HEK293 (cell line): ENCODE measurements around the gene NAV2.

Experiments used
- CTCF ChIA-PET: fragments of 350-600 bp; formaldehyde crosslinking; extraction: SDS; loops from one replicate; lab custom pipeline; 2021; ENCODE audit warnings: antibody characterized with exemption; lab: Yijun Ruan, JAX
- POLR2A ChIA-PET: fragments of 300-600 bp; formaldehyde crosslinking; extraction: SDS; loops from one replicate; lab custom pipeline; 2020; ENCODE audit warnings: antibody characterized with exemption, inconsistent platforms; lab: Yijun Ruan, JAX
- H3K27ac ChIP-seq: fragments of 200-500 bp; sonication (Bioruptor generic); 2 replicates; pipeline ENCODE4 v1.5.1; 2014; ENCODE audit warnings: low read depth, low read length, control low read depth, inconsistent platforms; ENCODE audit errors: extremely low read depth
- H3K36me3 ChIP-seq, 2 experiments: fragments of 200-500 bp in 1 of 2; sonication (Bioruptor generic) in 1 of 2; 1 replicate in 1 of 2; 2 replicates in 1 of 2; pipeline ENCODE4 v1.5.1; 2014 to 2017; ENCODE audit warnings: inconsistent platforms in 2 of 2, low read length in 2 of 2; ENCODE audit not compliant: control insufficient read depth in 2 of 2, insufficient read depth in 1 of 2
- H3K4me1 ChIP-seq: fragments of 200-500 bp; sonication (Bioruptor generic); 2 replicates; pipeline ENCODE4 v1.5.1; 2014; ENCODE audit warnings: mild to moderate bottlenecking, low read length, inconsistent platforms; ENCODE audit not compliant: control insufficient read depth, insufficient read depth
- H3K4me3 ChIP-seq: 2 replicates; pipeline ENCODE4 v1.5.1; 2011; ENCODE audit warnings: low read depth, mild to moderate bottlenecking, control low read depth, low read length, moderate library complexity
- H3K9me3 ChIP-seq: fragments of 200-500 bp; sonication (Bioruptor generic); 2 replicates; pipeline ENCODE4 v1.5.1; 2014; ENCODE audit warnings: low read depth, low read length, inconsistent platforms; ENCODE audit not compliant: control insufficient read depth, insufficient read depth
- BCL11A ChIP-seq: fragments of 450-650 bp; formaldehyde crosslinking; IDR thresholded peaks from 2 replicates; pipeline ENCODE4 v1.5.1; 2016; ENCODE audit warnings: low read depth, missing biosample characterization, missing genetic modification characterization
- KLF9 ChIP-seq: fragments of 450-650 bp; formaldehyde crosslinking; IDR thresholded peaks from 2 replicates; pipeline ENCODE4 v1.5.1; 2016; ENCODE audit warnings: missing biosample characterization, missing genetic modification characterization, low read depth
- OVOL3 ChIP-seq: fragments of 450-650 bp; formaldehyde crosslinking; IDR thresholded peaks from 2 replicates; pipeline ENCODE4 v1.5.1; 2016; ENCODE audit warnings: missing biosample characterization, missing genetic modification characterization
- YY2 ChIP-seq: fragments of 450-650 bp; formaldehyde crosslinking; IDR thresholded peaks from 2 replicates; pipeline ENCODE4 v1.5.1; 2016; ENCODE audit warnings: missing biosample characterization, missing genetic modification characterization
- ZIC2 ChIP-seq: fragments of 450-650 bp; formaldehyde crosslinking; IDR thresholded peaks from 2 replicates; pipeline ENCODE4 v1.5.1; 2016; ENCODE audit warnings: missing biosample characterization, missing genetic modification characterization
- ZNF174 ChIP-seq: fragments of 450-650 bp; formaldehyde crosslinking; IDR thresholded peaks from 2 replicates; pipeline ENCODE4 v1.5.0; 2017; ENCODE audit warnings: missing biosample characterization, mild to moderate bottlenecking, missing genetic modification characterization
- ZNF214 ChIP-seq: fragments of 450-650 bp; formaldehyde crosslinking; IDR thresholded peaks from 2 replicates; pipeline ENCODE4 v1.5.1; 2017; ENCODE audit warnings: missing biosample characterization, mild to moderate bottlenecking, missing genetic modification characterization, borderline replicate concordance
- ZNF555 ChIP-seq: fragments of 450-650 bp; formaldehyde crosslinking; conservative IDR thresholded peaks from 2 replicates; pipeline ENCODE4 v1.5.1; 2017; ENCODE audit warnings: missing biosample characterization, mild to moderate bottlenecking, missing genetic modification characterization, inconsistent platforms
- ZNF561 ChIP-seq: fragments of 450-650 bp; IDR thresholded peaks from 2 replicates; pipeline ENCODE4 v1.5.1; 2018; ENCODE audit warnings: missing biosample characterization, missing genetic modification characterization, borderline replicate concordance
- ZNF776 ChIP-seq: fragments of 450-650 bp; formaldehyde crosslinking; IDR thresholded peaks from 2 replicates; pipeline ENCODE4 v1.5.0; 2017; ENCODE audit warnings: missing biosample characterization, missing genetic modification characterization, borderline replicate concordance
- ZNF837 ChIP-seq: fragments of 450-650 bp; formaldehyde crosslinking; IDR thresholded peaks from 2 replicates; pipeline ENCODE4 v1.5.1; 2016; ENCODE audit warnings: missing biosample characterization, missing genetic modification characterization
- ZNF843 ChIP-seq: fragments of 450-650 bp; formaldehyde crosslinking; IDR thresholded peaks from 2 replicates; pipeline ENCODE4 v1.5.1; 2016; ENCODE audit warnings: missing biosample characterization, missing genetic modification characterization
- TF ChIP-seq, protein P1 (sequence below): fragments of 450-650 bp; formaldehyde crosslinking; IDR thresholded peaks from 2 replicates; pipeline ENCODE4 v1.5.1; 2016; ENCODE audit warnings: missing biosample characterization, missing genetic modification characterization
- TF ChIP-seq, protein P2 (sequence below): fragments of 450-650 bp; formaldehyde crosslinking; IDR thresholded peaks from 2 replicates; pipeline ENCODE4 v1.5.1; 2016; ENCODE audit warnings: missing biosample characterization, missing genetic modification characterization, borderline replicate concordance
- TF ChIP-seq, protein P3 (sequence below): fragments of 450-650 bp; formaldehyde crosslinking; IDR thresholded peaks from 2 replicates; pipeline ENCODE4 v1.5.1; 2016; ENCODE audit warnings: missing biosample characterization, missing genetic modification characterization
- TF ChIP-seq, protein P4 (sequence below): fragments of 450-650 bp; formaldehyde crosslinking; IDR thresholded peaks from 2 replicates; pipeline ENCODE4 v1.5.1; 2016; ENCODE audit warnings: missing biosample characterization, missing genetic modification characterization

The NAV2 gene

DNA sequence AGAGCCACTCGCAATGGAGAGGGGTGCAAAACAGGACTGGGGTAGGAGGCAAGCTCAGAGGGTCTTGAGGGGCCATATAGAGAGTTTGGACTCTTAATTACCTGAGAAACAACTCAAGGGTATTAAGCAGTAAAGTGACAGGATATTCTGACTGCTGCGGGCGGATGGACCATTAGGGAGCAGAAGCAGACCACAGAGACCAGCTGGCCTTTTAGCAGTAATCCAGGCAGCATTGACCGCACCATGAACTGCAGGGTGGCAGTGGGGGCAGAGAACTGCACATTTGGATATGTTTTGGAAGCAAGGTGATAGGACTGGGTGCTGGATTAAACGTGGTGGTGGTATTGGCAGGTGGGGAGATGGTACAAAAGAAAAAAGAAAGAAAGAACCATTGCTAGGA, 322.3 kb downstream of the NAV2 start:
- ChIA-PET POLR2A (interaction anchor here (0.8 to 1.0 kb wide), 2 partner anchors 12 to 24 kb away, joined by 3 to 8 read pairs; no protein-coding TSS in a partner anchor), CTCF (interaction anchor here (0.8 to 1.0 kb wide), 3 partner anchors 10 to 146 kb away, joined by 3 to 5 read pairs (median 4); no protein-coding TSS in a partner anchor)
- no peaks in the 10 kb centered on the region for H3K9me3 ChIP-seq
- peaks cover 0 to 5% of the 10 kb centered on the region in 2 experiments; a peak in 1 of 3 replicates for H3K36me3 ChIP-seq
- no peak overlapping the region for H3K4me3 ChIP-seq
- peaks cover 10% of the 10 kb centered on the region; the same call in 1 of the 2 replicates for H3K4me1 ChIP-seq
- TF ChIP-seq KLF9 (tag by site-specific recombination) (no peak), ZNF843 (tag by site-specific recombination) (no peak), ZNF174 (tag by site-specific recombination) (no peak), ZNF555 (tag by site-specific recombination) (no peak), YY2 (tag by site-specific recombination) (no peak), BCL11A (no peak), ZNF837 (tag by site-specific recombination) (no peak), ZIC2 (tag by site-specific recombination) (no peak), OVOL3 (tag by site-specific recombination) (no peak), ZNF776 (tag by site-specific recombination) (no peak), ZNF561 (tag by site-specific recombination) (no peak), ZNF214 (tag by site-specific recombination) (no peak)
- TF ChIP-seq, protein P1, sequence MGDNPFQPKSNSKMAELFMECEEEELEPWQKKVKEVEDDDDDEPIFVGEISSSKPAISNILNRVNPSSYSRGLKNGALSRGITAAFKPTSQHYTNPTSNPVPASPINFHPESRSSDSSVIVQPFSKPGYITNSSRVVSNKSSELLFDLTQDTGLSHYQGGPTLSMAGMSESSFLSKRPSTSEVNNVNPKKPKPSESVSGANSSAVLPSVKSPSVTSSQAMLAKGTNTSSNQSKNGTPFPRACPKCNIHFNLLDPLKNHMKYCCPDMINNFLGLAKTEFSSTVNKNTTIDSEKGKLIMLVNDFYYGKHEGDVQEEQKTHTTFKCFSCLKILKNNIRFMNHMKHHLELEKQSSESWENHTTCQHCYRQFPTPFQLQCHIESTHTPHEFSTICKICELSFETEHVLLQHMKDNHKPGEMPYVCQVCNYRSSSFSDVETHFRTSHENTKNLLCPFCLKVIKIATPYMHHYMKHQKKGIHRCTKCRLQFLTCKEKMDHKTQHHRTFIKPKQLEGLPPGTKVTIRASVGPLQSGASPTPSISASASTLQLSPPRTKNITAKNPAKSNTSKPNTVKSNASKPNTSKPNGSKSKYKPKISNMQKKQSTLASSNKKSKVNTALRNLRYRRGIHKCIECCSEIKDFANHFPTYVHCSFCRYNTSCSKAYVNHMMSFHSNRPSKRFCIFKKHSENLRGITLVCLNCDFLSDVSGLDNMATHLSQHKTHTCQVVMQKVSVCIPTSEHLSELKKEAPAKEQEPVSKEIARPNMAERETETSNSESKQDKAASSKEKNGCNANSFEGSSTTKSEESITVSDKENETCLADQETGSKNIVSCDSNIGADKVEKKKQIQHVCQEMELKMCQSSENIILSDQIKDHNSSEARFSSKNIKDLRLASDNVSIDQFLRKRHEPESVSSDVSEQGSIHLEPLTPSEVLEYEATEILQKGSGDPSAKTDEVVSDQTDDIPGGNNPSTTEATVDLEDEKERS: no peak
- TF ChIP-seq, protein P2, sequence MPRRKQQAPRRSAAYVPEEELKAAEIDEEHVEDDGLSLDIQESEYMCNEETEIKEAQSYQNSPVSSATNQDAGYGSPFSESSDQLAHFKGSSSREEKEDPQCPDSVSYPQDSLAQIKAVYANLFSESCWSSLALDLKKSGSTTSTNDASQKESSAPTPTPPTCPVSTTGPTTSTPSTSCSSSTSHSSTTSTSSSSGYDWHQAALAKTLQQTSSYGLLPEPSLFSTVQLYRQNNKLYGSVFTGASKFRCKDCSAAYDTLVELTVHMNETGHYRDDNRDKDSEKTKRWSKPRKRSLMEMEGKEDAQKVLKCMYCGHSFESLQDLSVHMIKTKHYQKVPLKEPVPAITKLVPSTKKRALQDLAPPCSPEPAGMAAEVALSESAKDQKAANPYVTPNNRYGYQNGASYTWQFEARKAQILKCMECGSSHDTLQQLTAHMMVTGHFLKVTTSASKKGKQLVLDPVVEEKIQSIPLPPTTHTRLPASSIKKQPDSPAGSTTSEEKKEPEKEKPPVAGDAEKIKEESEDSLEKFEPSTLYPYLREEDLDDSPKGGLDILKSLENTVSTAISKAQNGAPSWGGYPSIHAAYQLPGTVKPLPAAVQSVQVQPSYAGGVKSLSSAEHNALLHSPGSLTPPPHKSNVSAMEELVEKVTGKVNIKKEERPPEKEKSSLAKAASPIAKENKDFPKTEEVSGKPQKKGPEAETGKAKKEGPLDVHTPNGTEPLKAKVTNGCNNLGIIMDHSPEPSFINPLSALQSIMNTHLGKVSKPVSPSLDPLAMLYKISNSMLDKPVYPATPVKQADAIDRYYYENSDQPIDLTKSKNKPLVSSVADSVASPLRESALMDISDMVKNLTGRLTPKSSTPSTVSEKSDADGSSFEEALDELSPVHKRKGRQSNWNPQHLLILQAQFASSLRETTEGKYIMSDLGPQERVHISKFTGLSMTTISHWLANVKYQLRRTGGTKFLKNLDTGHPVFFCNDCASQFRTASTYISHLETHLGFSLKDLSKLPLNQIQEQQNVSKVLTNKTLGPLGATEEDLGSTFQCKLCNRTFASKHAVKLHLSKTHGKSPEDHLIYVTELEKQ (tag by site-specific recombination): no peak
- TF ChIP-seq, protein P3, sequence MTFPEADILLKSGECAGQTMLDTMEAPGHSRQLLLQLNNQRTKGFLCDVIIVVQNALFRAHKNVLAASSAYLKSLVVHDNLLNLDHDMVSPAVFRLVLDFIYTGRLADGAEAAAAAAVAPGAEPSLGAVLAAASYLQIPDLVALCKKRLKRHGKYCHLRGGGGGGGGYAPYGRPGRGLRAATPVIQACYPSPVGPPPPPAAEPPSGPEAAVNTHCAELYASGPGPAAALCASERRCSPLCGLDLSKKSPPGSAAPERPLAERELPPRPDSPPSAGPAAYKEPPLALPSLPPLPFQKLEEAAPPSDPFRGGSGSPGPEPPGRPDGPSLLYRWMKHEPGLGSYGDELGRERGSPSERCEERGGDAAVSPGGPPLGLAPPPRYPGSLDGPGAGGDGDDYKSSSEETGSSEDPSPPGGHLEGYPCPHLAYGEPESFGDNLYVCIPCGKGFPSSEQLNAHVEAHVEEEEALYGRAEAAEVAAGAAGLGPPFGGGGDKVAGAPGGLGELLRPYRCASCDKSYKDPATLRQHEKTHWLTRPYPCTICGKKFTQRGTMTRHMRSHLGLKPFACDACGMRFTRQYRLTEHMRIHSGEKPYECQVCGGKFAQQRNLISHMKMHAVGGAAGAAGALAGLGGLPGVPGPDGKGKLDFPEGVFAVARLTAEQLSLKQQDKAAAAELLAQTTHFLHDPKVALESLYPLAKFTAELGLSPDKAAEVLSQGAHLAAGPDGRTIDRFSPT (tag by site-specific recombination): no peak
- TF ChIP-seq, protein P4, sequence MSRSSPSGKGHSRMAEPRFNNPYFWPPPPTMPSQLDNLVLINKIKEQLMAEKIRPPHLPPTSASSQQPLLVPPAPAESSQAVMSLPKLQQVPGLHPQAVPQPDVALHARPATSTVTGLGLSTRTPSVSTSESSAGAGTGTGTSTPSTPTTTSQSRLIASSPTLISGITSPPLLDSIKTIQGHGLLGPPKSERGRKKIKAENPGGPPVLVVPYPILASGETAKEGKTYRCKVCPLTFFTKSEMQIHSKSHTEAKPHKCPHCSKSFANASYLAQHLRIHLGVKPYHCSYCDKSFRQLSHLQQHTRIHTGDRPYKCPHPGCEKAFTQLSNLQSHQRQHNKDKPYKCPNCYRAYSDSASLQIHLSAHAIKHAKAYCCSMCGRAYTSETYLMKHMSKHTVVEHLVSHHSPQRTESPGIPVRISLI (tag by site-specific recombination): no peak
- H3K27ac ChIP-seq: no peak overlapping the region
